GM18526 (cell line): ENCODE measurements around the gene SULF2.

Source experiments
- POLR2A ChIP-seq: IDR thresholded peaks from 3 replicates; pipeline ENCODE4 v1.6.1; 2011; ENCODE audit not compliant: insufficient read length; ENCODE audit errors: extremely low read depth

SULF2 gene

DNA sequence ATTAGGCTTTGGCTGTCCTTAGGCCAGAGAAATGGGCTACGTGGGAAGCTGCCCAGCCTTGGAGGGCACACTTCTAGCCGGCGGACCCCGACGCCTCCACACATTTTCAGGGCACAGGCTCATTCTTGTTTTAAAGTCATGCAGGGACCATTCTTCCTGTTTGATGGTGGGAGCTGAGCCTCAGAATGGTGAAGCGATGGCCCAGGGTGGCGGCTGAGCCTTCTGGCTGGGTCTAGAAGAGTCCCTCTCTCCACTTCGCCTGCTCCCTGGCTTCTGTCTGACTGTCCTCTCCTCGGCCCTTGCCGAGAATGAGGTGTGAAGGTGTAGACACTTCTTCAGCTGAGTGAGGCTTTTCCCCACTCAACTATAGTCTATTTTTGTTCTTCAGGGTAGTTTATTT is 114.4 kb downstream of the SULF2 start:
- TF ChIP-seq POLR2A, result no peak

DNA sequence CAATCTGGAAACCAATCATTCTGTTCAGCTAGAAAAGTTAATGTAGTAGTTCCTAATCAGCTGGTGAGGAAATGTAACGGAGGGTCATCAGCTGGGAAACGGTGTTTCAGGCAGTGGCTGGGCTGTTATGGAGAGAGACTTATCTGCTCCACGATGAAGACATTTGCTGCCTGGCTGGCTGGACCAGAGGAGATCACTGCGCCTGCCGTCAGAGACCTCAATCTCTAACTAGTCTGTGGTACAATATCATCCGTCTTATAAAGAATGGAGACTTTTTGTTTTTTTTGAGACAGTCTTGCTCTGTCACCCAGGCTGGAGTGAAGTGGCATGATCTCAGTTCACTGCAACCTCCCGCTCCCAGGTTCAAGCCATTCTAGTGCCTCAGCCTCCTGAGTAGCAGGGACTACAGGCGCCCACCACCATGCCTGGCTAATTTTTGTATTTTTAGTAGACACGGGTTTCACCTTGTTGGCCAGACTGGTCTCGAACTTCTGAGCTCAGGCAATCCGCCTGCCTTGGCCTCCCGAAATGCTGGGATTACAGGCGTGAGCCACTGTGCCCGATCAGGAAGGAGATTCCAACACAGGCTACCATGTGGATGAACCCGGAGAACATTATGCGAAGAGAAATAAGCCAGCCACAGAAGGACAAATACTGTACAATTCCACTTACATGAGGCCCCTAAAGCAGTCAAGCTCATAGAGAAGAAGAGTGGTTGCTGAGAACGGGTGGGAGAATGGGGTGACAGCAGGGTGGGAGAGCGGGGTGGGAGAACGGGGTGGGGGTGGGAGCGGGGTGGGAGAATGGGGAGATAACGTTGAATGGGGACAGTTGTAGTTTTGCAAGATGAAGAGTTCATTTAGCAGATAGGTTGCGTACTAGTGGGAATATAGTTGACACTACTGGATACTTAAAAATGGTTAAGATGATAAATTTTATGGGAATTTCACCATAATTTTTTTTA is 115.1 kb downstream of the SULF2 start:
- TF ChIP-seq POLR2A, result no peak

DNA sequence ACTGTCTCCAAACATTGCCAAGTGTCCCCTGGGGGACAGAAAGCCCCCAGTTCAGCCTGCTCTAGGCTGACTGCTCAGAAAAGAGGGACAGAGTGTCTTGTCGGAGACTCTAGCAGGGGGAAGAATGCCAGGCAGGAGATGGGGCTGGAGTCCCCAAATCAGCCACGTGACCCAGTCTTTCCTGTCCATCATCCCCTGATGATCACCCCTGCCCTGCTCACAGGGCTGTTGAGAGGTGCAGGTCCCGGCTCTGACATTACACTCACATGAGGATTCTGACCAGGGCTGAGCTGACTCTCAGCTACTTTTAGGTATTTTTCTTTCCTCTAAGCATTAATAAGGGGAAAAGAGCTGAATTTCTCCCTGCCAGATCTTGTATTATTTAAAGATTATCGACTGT is 115.8 kb downstream of the SULF2 start:
- TF ChIP-seq POLR2A, result no peak

DNA sequence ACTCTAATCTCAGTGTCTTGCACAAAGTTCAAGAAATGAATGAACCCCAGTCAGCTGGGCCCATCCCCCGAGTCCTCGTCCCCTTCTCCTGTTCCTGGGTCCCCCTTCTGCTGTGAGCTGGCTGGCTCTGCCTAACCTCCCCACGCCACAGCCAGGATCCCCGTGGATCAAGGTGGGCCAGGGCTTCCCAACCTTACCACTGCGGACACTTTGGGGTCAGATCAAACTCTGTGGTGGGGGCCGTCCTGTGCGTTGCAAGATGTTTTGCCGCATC is 116.2 kb downstream of the SULF2 start:
- TF ChIP-seq POLR2A, result no peak

DNA sequence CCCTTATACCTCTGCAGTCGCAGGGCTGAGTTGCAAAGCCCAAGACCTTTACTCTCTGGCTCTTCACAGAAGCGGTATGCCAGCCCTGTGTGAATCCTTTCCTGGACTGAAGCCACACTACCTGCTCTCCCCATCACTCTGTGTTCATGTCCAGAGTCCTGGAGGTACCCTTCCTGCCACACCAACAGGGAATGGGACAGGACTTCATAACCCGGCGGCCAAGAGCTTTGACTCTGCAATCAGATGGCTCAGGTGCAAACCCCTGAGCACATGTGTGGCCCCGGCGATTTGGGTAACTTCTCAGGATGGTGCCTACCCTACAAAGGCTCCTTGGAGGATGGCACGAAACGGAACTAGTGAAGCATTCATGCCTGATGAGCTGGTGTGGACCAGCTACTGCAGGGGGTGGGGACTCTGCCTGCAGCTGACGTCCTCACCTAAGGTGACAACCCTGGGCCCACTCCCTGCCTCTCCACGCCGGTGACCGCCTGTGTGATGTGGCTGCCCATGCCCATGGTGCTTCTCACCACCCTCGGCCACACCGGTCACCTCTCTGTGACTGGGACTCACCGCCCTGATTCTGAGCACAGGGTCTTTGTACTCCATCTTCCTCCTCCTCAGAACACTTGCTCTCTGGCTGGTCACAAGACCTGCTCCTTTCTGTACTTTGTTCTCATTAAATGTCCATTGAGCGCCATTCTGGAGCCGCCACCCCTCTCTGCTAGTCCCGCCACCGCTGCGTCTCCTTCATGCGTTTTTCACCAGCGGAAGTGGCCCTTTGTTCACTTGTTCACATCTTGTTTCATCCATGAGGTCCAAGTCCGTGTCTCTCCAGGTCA is 116.7 kb downstream of the SULF2 start:
- no peak for TF ChIP-seq POLR2A

DNA sequence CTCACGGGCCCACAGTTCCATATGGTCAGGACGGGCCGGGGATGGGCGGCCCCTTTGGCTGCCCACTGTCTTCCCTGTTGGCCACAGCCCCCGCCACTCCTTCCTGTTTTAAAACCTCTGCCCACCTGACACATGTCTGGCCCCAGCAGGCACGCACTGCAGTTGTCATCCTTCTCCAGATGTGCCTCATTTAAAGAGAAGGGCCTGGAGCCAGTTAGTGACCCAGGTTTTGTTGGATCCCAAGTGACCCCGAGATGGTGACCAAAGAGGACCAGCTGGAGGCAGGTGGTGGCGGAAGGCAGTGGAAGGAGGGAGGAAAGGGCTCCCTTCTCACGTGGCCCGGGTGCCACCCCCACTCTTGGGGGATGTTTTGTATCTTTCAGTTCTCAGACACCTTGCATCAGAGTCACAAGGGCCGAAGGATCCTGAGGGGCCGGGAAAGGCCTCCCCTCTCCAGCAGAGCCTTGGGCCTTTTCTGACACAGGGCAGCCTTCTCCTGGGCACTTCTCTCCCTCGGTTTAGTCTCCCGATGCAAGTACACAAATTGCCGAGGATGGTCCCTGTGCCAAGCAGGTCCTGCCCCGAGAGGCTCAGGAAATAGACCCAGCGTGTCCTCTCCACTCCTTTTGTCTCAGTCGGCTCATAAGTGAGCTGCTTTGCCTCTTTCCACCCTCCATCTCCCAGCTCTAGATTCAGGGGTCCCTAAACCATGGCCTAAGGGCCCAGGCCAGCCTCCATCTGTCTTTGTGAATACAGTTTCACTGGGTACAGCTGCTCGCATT is 117.6 kb downstream of the SULF2 start:
- no peak for TF ChIP-seq POLR2A

DNA sequence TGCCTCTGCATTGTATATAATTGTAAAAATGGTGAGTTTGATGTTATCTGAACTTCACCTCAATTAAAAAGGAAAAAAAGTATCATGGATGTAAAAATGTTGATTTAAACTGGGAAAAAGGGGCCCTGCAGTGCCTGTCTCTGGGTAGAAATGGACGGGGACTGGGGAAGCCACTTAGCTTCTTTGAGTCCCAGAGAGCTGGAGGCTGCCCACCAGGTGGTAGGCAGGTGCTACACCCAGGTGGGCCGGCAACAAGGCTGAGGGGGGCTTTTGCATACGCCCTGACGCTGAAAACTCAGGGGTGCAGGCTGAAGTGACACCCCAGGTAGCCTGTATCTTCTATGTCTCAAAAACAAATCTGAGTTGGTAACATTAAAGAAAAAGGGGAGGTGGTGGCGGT is 118.2 kb downstream of the SULF2 start:
- no peak for TF ChIP-seq POLR2A

DNA sequence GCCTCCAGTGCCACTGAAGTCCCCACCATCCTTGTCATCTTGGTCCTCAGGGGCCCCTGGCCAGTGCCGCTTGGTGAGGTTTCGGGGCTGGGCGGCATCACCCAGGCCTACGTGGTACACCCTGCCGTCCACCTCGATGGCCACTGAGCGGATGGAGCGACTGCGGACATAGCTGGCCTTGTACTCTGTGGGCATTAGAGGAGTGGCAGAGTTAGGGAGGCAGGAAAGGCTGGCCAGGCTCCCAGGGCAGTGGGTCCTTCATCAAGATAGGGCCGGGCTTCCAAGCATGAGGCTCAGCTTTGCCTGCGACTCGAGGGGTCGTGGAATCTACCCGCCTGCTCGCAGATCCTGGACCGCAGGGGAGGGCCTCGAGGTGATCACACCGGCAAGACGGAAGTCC is 119.0 kb downstream of the SULF2 start:
- no peak for TF ChIP-seq POLR2A

DNA sequence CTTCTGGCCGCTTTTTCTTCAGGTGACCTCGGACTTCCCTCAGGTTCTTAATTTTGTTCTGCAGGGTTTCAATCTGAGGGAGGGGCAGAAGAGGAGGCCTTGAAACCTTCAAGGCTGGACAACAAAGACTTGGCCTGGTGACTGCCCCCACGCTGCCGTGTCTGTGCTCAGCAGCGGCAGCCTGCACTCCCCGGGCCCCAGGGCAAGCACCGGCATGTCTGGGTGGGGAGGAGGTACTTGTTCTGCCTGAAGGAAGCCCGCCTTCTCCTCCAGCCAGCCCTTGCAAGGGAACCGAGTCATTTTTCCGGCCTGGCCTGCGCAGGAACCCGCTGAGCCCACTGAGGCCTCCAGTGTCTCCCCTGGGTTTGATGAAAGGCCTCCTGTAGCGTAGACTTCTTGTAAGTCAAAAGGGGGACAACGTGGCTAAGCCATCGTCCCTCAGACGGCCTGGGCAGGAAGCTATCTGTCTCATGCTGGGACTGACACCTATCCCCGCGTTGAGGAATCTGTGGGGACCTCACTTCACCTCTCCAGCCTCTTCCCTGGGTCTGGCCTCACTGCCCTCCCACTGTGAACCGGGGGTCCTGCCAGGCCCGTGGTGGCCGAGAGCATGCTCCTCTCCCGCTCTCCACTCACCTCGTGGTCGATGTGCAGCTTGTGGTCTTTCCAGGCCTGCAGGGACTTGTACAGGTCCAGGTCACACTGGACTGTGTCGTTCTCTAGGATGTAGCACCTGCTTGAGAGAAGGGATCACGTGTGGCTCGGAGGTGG is 119.9 kb downstream of the SULF2 start:
- no peak for TF ChIP-seq POLR2A

DNA sequence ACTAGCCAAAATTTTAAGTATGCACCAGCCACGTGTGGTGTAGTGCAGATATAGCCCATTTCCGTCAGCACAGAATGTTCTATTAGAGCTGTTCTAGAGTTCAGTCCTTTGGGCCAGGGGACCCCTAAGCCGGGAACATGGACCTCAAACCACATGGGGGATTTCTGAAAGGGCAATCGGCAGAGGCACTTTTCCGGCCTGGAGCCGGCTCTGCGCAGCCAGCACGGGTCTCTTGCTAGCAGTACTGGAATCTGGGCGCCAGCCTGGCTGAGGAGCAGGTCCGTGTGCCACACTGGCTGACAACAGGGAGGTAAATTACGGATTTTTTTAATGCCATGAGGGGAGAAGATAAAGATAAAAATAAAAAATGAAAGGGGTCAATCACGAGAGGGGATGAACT is 120.5 kb downstream of the SULF2 start:
- no peak for TF ChIP-seq POLR2A

DNA sequence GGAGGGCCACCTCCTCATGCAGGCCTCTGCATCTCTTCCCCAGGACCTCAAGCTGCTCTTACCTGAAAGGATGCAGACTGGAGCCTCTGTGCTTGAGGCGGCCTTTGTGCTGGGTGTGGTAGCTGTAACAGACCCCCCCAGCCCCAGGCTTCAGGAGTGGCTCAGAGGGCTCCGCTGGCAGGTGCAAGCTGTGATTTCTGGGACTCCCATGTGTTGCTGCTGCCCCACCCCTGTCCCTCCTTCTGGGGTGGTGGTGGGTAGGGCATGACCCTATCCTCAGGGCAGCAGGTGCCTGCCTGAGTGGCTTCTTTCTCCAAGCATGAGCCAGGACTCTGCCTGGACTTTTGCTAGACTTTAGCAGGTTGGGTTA is 121.2 kb downstream of the SULF2 start:
- TF ChIP-seq POLR2A, result no peak

DNA sequence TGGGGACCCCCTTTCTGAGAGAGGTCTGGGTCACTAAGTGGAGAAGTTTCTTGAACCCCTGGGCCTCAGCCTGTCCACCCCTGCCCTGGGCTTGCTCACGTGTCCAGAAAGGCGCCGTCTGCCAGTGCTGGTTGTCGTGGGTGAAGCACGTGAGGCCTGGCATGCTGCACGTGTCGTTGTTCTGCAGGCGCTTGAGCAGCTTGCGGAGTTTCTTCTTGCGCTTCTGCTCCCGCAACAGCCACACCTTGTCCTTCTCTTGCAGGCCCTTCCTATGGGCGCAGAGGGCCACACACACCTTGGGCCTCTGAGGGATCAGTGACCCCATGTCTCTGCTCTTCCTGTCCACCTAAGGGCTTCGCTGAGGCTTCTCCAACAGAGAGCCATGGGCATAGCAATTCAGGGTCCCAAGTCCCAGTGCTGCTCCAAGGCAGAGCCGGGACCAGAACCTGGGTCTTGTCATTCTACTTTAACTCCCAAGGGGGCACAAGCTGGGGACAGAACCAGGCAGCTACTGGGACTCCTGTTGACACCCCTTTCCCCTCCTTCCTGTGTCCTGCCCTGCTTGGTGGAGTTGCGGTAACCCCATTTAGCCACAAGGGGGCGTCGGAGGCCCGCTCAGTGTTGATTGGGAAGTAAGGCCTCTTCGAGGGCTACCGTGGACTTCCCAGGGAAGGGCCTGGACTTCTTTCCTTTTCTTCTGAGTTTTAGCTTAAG is 121.8 kb downstream of the SULF2 start:
- no peak for TF ChIP-seq POLR2A

DNA sequence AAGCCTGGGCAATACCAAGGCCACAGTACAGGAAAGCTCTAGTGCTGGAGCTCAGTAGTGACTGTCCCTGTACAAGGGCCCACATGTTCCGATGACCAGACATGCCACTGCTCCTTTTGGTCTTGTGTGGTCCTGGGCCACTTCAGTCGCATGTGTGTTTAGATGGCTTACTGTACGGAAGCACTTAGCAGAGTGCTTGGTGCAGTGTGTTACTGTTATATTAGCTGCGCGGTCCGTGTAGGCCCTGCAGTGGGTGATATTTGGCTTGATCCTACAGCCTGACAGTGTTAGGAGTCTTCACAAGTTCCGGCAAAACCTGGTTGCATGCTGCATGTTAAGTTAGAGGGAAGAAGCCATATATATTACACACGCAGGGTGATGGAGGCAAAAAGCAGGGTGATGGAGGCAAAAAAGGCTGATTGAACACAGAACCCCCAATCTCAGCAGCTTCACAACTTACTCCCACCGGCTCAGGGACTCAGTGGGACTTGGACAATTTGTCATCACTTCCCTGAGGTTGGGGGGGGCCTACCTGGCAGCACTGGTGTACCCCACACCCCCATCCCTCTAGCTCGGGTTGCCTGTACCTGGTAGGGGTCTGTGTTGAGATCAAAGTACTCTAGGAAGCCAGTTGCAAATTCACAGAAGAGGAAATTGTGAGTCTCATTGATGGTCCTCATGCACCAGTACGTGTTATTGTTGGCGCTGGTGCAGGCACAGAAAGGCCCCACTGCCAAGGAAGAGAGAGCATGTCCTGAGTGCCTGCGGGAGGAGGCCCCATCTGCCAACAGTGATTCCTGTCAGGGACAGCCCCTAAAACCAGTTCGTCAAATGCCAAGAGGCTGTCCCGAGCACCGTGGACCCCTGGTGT is 122.6 kb downstream of the SULF2 start:
- TF ChIP-seq POLR2A, result no peak
